ENCODE results near the gene OR52B6. TPM values are rescaled to one million over a fixed set of nuclear protein-coding genes. Genes with fewer than 3 reads are reported as not detected.
"Not testable (repeated sequence)": the region's sequence is repeated elsewhere in the genome, so short reads cannot be mapped to it uniquely, and the experiment has no call there.

The OR52B6 gene
- total RNA-seq, 3 donors from 2014 or later: not detected

DNA sequence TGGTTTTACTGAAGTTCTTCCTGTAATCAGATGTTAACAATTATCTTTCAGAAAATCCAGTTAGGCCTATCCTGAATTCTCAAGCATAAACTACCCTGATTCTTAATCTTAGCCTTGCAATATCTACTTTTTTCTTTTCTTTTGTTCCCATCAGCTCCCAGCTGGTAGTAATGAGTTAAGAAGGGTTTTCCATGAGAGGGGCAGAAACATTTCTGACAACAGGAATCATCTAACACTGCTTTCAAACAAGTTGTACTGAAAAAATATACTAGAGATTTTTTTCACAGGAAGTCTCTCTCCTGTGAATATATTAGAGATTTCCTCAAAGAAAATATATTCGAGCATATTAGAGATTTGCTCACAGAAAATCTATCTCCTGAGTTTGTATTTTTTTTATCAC is 12.5 kb downstream of the OR52B6 start:
- no peaks in the 10 kb centered on the region for H3K36me3 ChIP-seq
- DNase-seq (ENCODE audit: low spot score in 2 of 2): no peak
- TF ChIP-seq POLR2A (IDR thresholded peaks at IDR 0.05) (no peak), POLR2AphosphoS5 (IDR thresholded peaks at IDR 0.05) (no peak)
- TF ChIP-seq, protein P1, sequence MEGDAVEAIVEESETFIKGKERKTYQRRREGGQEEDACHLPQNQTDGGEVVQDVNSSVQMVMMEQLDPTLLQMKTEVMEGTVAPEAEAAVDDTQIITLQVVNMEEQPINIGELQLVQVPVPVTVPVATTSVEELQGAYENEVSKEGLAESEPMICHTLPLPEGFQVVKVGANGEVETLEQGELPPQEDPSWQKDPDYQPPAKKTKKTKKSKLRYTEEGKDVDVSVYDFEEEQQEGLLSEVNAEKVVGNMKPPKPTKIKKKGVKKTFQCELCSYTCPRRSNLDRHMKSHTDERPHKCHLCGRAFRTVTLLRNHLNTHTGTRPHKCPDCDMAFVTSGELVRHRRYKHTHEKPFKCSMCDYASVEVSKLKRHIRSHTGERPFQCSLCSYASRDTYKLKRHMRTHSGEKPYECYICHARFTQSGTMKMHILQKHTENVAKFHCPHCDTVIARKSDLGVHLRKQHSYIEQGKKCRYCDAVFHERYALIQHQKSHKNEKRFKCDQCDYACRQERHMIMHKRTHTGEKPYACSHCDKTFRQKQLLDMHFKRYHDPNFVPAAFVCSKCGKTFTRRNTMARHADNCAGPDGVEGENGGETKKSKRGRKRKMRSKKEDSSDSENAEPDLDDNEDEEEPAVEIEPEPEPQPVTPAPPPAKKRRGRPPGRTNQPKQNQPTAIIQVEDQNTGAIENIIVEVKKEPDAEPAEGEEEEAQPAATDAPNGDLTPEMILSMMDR (IDR thresholded peaks at IDR 0.05): no peak
- H3K27me3 ChIP-seq: no peaks in the 10 kb centered on the region
- H3K9me3 ChIP-seq: no peaks in the 10 kb centered on the region
- H3K4me3 ChIP-seq: no peak overlapping the region
- peak overlapping the region in 1 of 2 donors; percentile 3 for H3K27ac ChIP-seq
- peaks cover 0 to 9% of the 10 kb centered on the region in 2 donors for H3K4me1 ChIP-seq
- intact Hi-C loops (cut with DNase I; ENCODE audit: low total_unique reads): no loop called here

DNA sequence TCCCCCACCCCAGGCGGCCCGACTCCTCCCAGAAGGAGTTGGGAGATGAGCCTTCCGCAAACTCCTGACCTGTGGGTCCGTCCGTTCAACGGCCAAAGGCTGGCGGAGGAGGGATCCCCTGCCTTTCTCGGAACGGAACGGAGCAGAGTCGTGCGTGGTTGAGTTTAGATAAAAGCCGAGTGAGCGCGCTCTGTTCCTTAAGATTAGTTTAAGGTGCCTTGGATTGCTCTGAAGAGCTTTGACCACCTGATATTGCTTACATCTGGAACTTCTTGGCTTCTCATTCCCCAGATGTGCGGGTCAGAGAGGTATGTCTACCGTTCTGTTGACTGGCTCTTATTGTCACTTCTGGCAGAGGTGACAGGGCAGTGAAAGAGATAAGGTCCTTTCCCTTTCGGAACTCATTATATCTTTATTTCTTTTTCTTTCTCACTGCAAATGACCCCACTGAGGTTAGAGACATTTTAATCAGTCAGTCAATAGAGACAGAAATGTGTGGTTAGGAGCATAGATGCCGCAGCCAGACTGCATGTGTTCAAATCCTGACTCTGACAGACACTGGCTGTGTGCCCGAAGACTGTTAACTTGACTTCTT is 16.0 kb downstream of the OR52B6 start, which contains the start of gene TRIM6:
Gene TRIM6, plus strand, starts transcription at position 31 of the 595 bp plus-strand sequence. Its CDS starts 261 bp downstream, at position 292.
- H3K27me3 ChIP-seq: no peaks in the 10 kb centered on the region
- H3K9me3 ChIP-seq: no peaks in the 10 kb centered on the region
- intact Hi-C loops (cut with DNase I; ENCODE audit: low total_unique reads): no loop called here
- TF ChIP-seq POLR2A (IDR thresholded peaks at IDR 0.05): no peak
- TF ChIP-seq, protein P1 (IDR thresholded peaks at IDR 0.05): no peak
- no peak for TF ChIP-seq POLR2AphosphoS5 (IDR thresholded peaks at IDR 0.05)
- H3K4me3 ChIP-seq: peak within 1 kb of the TSS; percentile 38 to 72 (median 56)
- H3K36me3 ChIP-seq: no peaks in the 10 kb centered on the region
- H3K4me1 ChIP-seq: peaks cover 0 to 14% of the 10 kb centered on the region in 2 donors
- peak within 1 kb of the TSS; percentile 86 to 89 for H3K27ac ChIP-seq
- peak; percentile 32 to 65 for DNase-seq (ENCODE audit: low spot score in 2 of 2)

DNA sequence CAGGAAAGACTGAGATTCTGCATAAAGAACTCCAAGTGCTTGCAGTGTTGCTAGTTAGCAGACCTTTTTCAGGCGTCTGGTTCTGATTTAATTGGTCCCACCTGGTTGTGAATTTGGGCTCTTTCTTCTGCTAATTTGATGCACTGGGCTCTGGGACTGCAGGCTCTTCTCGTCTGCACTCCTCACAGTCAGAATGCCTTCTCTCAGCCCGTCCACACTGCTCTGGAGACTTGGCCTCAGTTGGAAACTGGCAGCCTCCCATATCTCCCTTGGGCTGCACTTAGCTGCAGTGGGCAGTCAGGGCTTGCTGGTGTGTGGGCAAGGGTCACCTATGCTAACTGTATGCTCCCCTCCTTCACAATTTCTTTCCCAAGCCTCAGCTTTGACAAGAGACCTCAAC is 17.3 kb downstream of the OR52B6 start:
- no peaks in the 10 kb centered on the region for H3K9me3 ChIP-seq
- H3K4me1 ChIP-seq: peaks cover 0 to 14% of the 10 kb centered on the region in 2 donors
- DNase-seq (ENCODE audit: low spot score in 2 of 2): no peak
- TF ChIP-seq POLR2A (IDR thresholded peaks at IDR 0.05) (no peak), POLR2AphosphoS5 (IDR thresholded peaks at IDR 0.05) (no peak)
- TF ChIP-seq, protein P1 (IDR thresholded peaks at IDR 0.05): no peak
- no peaks in the 10 kb centered on the region for H3K27me3 ChIP-seq
- H3K27ac ChIP-seq: no peak overlapping the region
- intact Hi-C loops (cut with DNase I; ENCODE audit: low total_unique reads): no loop called here
- H3K4me3 ChIP-seq: no peak overlapping the region
- no peaks in the 10 kb centered on the region for H3K36me3 ChIP-seq

DNA sequence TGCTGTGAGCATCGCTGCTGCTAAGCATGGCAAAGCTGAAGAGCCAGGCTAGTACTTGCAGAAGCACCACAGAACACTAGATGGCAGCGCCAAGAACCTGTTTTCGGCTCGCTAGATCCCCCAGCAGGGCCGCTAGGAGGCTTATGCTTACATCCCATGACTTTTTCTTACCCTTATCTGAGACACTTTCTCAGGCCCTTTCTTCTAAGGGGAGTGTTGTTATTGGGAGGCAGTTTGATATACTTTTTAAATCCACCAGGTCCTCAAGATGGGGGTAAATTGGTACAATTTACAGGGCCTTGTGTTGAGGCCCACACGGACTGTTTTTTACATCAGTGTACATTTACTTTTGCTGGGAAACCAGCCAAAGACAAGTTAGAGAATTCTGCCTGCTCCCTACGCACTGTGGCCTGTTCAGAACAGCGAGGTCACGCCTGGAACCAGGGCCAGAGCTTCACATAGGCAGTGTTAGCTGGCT is 19.7 kb downstream of the OR52B6 start:
- H3K4me1 ChIP-seq: peaks cover 0 to 14% of the 10 kb centered on the region in 2 donors
- peak in 1 of 2 donors; percentile 66 for DNase-seq (ENCODE audit: low spot score in 2 of 2)
- intact Hi-C loops (cut with DNase I; ENCODE audit: low total_unique reads): no loop called here

DNA sequence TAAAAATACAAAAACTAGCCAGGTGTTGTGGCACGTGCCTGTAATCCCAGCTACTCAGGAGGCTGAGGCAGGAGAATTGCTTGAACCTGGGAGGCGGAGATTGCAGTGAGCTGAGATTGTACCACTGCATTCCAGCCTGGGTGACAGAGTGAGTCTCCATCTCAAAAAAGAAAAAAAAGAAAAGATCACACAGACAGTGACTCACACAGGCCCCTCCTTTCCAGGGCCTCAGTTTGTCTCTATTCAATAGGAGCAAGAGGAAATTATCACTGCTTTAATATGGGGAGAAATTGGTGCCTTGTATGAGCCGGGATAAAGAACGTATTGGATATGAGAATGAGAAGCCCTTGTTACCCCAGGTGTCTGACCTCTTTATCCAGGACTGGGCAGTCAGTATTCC is 22.1 kb downstream of the OR52B6 start:
- H3K27me3 ChIP-seq; H3K4me1 ChIP-seq; H3K4me3 ChIP-seq; H3K9me3 ChIP-seq; DNase-seq (ENCODE audit: low spot score in 2 of 2); intact Hi-C loops (cut with DNase I; ENCODE audit: low total_unique reads); H3K36me3 ChIP-seq: not testable (repeated sequence)
- H3K27ac ChIP-seq: peak overlapping the region; percentile 54 to 63

More for the DNA sequence above, 19.7 kb downstream of the OR52B6 start:
- Histone ChIP-seq H3K27me3 (no peaks in the 10 kb centered on the region), H3K9me3 (no peaks in the 10 kb centered on the region), H3K4me3 (no peak overlapping the region), H3K27ac (peak overlapping the region; percentile 13 to 40), H3K36me3 (no peaks in the 10 kb centered on the region)
- no peak for TF ChIP-seq POLR2A (IDR thresholded peaks at IDR 0.05)
- TF ChIP-seq, protein P1 (IDR thresholded peaks at IDR 0.05): peak; percentile 16 to 80 (median 41)

All from breast epithelium (tissue), 4 donors.